WTC11 (cell line): ENCODE measurements around the gene ZNF519. TPM values are rescaled to one million over a fixed set of nuclear protein-coding genes. Genes with fewer than 3 reads are reported as not detected.

Source experiments
- ATAC-seq: fragments of 200-7000 bp; cut with Tn5 transposase; 2 replicates; pipeline ENCODE4 v1.10.0; 2021; ENCODE audit warnings: mild to moderate bottlenecking, moderate library complexity
- CTCF ChIA-PET: fragments of 300-600 bp; sonication (Branson Sonifier 250); formaldehyde crosslinking; loops from one replicate; lab custom pipeline; 2021; ENCODE audit warnings: antibody characterized with exemption; lab: Charles Lee
- POLR2A ChIA-PET: fragments of 350-600 bp; sonication (Branson Sonifier 250); formaldehyde crosslinking; loops from one replicate; lab custom pipeline; 2021; ENCODE audit warnings: antibody characterized with exemption; lab: Charles Lee
- DNase-seq: peaks from one replicate; pipeline ENCODE4 v3.0.0; 2021; ENCODE audit warnings: low spot score
- H3K27ac Mint-ChIP-seq: 2 replicates; pipeline ENCODE4 v1.8.0; 2021; ENCODE audit warnings: mixed read lengths
- H3K27me3 Mint-ChIP-seq: 2 replicates; pipeline ENCODE4 v1.8.0; 2021; ENCODE audit warnings: low read depth, mild to moderate bottlenecking, moderate library complexity, mixed read lengths
- H3K36me3 Mint-ChIP-seq: 2 replicates; pipeline ENCODE4 v1.8.0; 2021; ENCODE audit warnings: mixed read lengths
- H3K4me1 Mint-ChIP-seq: 2 replicates; pipeline ENCODE4 v1.8.0; 2022; ENCODE audit warnings: mixed read lengths
- H3K4me3 Mint-ChIP-seq: 2 replicates; pipeline ENCODE4 v1.8.0; 2021; ENCODE audit warnings: mild to moderate bottlenecking, moderate library complexity, mixed read lengths
- H3K9me3 Mint-ChIP-seq: 2 replicates; pipeline ENCODE4 v1.8.0; 2021; ENCODE audit warnings: mixed read lengths
- ATF2 ChIP-seq: sonication (generic); formaldehyde crosslinking; IDR thresholded peaks from 2 replicates; pipeline ENCODE4 v1.8.1; 2022; ENCODE audit warnings: low read depth, missing genetic modification reagents, borderline replicate concordance
- CDX4 ChIP-seq: fragments of 250-450 bp; sonication (Bioruptor Pico); IDR thresholded peaks from 2 replicates; pipeline ENCODE4 v1.9.0; 2021; ENCODE audit warnings: moderate library complexity, mild to moderate bottlenecking, inconsistent platforms, borderline replicate concordance
- ERG ChIP-seq: fragments of 250-450 bp; sonication (Bioruptor Pico); IDR thresholded peaks from 2 replicates; pipeline ENCODE4 v1.8.0; 2021; ENCODE audit warnings: mild to moderate bottlenecking
- FOXK1 ChIP-seq: sonication (generic); formaldehyde crosslinking; IDR thresholded peaks from 2 replicates; pipeline ENCODE4 v1.8.0; 2022; ENCODE audit warnings: mild to moderate bottlenecking, moderate library complexity, missing genetic modification reagents
- FOXP4 ChIP-seq: sonication (generic); formaldehyde crosslinking; IDR thresholded peaks from 2 replicates; pipeline ENCODE4 v1.8.0; 2022; ENCODE audit warnings: mild to moderate bottlenecking, missing genetic modification reagents
- HMGXB4 ChIP-seq: sonication (generic); formaldehyde crosslinking; IDR thresholded peaks from 2 replicates; pipeline ENCODE4 v1.8.1; 2023; ENCODE audit warnings: mild to moderate bottlenecking, moderate library complexity, missing genetic modification reagents
- MXD4 ChIP-seq: fragments of 250-450 bp; sonication (Bioruptor Pico); IDR thresholded peaks from 2 replicates; pipeline ENCODE4 v1.8.0; 2021; ENCODE audit warnings: mild to moderate bottlenecking, moderate library complexity, borderline replicate concordance
- MYBL2 ChIP-seq: sonication (generic); formaldehyde crosslinking; IDR thresholded peaks from 2 replicates; pipeline ENCODE4 v1.8.1; 2023; ENCODE audit warnings: mild to moderate bottlenecking, moderate library complexity, missing genetic modification reagents
- NFATC4 ChIP-seq: fragments of 250-450 bp; sonication (Bioruptor Pico); IDR thresholded peaks from 2 replicates; pipeline ENCODE4 v1.9.0; 2021; ENCODE audit warnings: mild to moderate bottlenecking
- RELA ChIP-seq: sonication (generic); formaldehyde crosslinking; IDR thresholded peaks from 2 replicates; pipeline ENCODE4 v1.8.1; 2022; ENCODE audit warnings: missing genetic modification reagents, mild to moderate bottlenecking, borderline replicate concordance
- SMAD3 ChIP-seq: sonication (generic); formaldehyde crosslinking; IDR thresholded peaks from 2 replicates; pipeline ENCODE4 v1.8.0; 2022; ENCODE audit warnings: missing genetic modification reagents, mild to moderate bottlenecking, borderline replicate concordance
- SMAD4 ChIP-seq: sonication (generic); formaldehyde crosslinking; IDR thresholded peaks from 2 replicates; pipeline ENCODE4 v1.8.0; 2022; ENCODE audit warnings: mild to moderate bottlenecking, missing genetic modification reagents
- TCF7 ChIP-seq: sonication (generic); formaldehyde crosslinking; IDR thresholded peaks from 2 replicates; pipeline ENCODE4 v1.8.0; 2022; ENCODE audit warnings: mild to moderate bottlenecking, low read depth, missing genetic modification reagents, moderate library complexity
- ZNF219 ChIP-seq: sonication (generic); formaldehyde crosslinking; IDR thresholded peaks from 2 replicates; pipeline ENCODE4 v1.8.0; 2023; ENCODE audit warnings: missing genetic modification reagents, mild to moderate bottlenecking, borderline replicate concordance
- total RNA-seq: library from RNA; stranded (reverse); gene quantifications from 3 replicates; pipeline ENCODE4 v1.2.3, GENCODE V29; 2021
- TF ChIP-seq, protein P1 (sequence below): sonication (generic); formaldehyde crosslinking; IDR thresholded peaks from 2 replicates; pipeline ENCODE4 v1.8.0; 2023; ENCODE audit warnings: missing genetic modification reagents, mild to moderate bottlenecking, borderline replicate concordance

The ZNF519 gene
- total RNA-seq, 1 experiment from 2014 or later: 32.1 TPM

GRCh38 chr18:14098428-14098827 lies 33.8 kb downstream of the ZNF519 start (continued):
- no peak for TF ChIP-seq CDX4 (CRISPR knock-in tag)
- no peak for TF ChIP-seq MXD4 (CRISPR knock-in tag)
- TF ChIP-seq FOXK1 (CRISPR knock-in tag): no peak
- no peak for TF ChIP-seq SMAD3 (CRISPR knock-in tag)
- no peak for TF ChIP-seq HMGXB4 (CRISPR knock-in tag)
- no peak for TF ChIP-seq TCF7 (CRISPR knock-in tag)
- no peak for TF ChIP-seq SMAD4

DNA sequence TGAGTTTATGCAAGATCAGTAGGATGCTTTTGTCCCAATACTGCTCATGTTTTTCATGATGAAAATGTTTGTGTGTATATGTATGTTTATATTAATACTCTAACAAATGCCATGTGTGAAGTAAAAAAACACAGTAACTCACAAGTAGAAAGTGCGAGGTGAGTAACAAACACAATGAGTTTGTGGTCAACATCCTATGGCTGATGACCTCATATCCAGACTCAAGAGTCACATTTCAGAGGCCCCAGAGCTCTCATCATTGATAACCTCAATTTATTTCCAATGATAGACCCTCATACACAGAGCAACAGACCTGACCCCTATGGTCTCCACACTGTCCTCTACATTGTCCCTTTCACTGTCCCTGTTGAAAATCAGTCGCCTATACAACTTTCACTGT lies 34.5 kb downstream of the ZNF519 start:
- POLR2A ChIA-PET: no interaction called here
- DNase-seq (no peak), ATAC-seq (no peak)
- H3K36me3 Mint-ChIP-seq: peaks cover 46% of the 10 kb centered on the region
- H3K27me3 Mint-ChIP-seq: no peaks in the 10 kb centered on the region
- no peak overlapping the region for H3K27ac Mint-ChIP-seq
- no peak for TF ChIP-seq FOXP4 (CRISPR knock-in tag)
- TF ChIP-seq ERG (CRISPR knock-in tag): no peak
- TF ChIP-seq MYBL2 (CRISPR knock-in tag): no peak
- TF ChIP-seq ATF2 (CRISPR knock-in tag): no peak
- TF ChIP-seq, protein P1, sequence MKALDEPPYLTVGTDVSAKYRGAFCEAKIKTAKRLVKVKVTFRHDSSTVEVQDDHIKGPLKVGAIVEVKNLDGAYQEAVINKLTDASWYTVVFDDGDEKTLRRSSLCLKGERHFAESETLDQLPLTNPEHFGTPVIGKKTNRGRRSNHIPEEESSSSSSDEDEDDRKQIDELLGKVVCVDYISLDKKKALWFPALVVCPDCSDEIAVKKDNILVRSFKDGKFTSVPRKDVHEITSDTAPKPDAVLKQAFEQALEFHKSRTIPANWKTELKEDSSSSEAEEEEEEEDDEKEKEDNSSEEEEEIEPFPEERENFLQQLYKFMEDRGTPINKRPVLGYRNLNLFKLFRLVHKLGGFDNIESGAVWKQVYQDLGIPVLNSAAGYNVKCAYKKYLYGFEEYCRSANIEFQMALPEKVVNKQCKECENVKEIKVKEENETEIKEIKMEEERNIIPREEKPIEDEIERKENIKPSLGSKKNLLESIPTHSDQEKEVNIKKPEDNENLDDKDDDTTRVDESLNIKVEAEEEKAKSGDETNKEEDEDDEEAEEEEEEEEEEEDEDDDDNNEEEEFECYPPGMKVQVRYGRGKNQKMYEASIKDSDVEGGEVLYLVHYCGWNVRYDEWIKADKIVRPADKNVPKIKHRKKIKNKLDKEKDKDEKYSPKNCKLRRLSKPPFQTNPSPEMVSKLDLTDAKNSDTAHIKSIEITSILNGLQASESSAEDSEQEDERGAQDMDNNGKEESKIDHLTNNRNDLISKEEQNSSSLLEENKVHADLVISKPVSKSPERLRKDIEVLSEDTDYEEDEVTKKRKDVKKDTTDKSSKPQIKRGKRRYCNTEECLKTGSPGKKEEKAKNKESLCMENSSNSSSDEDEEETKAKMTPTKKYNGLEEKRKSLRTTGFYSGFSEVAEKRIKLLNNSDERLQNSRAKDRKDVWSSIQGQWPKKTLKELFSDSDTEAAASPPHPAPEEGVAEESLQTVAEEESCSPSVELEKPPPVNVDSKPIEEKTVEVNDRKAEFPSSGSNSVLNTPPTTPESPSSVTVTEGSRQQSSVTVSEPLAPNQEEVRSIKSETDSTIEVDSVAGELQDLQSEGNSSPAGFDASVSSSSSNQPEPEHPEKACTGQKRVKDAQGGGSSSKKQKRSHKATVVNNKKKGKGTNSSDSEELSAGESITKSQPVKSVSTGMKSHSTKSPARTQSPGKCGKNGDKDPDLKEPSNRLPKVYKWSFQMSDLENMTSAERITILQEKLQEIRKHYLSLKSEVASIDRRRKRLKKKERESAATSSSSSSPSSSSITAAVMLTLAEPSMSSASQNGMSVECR (CRISPR knock-in tag): no peak
- TF ChIP-seq RELA (CRISPR knock-in tag): no peak
- TF ChIP-seq ZNF219: no peak
- no peak for TF ChIP-seq NFATC4
- H3K4me1 Mint-ChIP-seq: peaks cover 15% of the 10 kb centered on the region
- CTCF ChIA-PET: no interaction called here
- H3K9me3 Mint-ChIP-seq: peaks cover 6% of the 10 kb centered on the region; the same call in 1 of the 2 replicates
- H3K4me3 Mint-ChIP-seq: no peak overlapping the region
